RWPE1 (cell line): ENCODE measurements around the gene ECEL1.

Source experiments
- CTCF ChIA-PET: fragments of 350-600 bp; sonication (Branson Sonifier 250); formaldehyde crosslinking; extraction: SDS; loops from one replicate; lab custom pipeline; 2021; lab: Yijun Ruan, JAX
- POLR2A ChIA-PET: fragments of 400-600 bp; formaldehyde crosslinking; extraction: SDS; loops from one replicate; lab custom pipeline; 2020; ENCODE audit warnings: antibody characterized with exemption; ENCODE audit not compliant: low non-redundant PET; lab: Yijun Ruan, JAX
- DNase-seq: peaks from one replicate; pipeline ENCODE4 v3.0.0; 2012; ENCODE audit warnings: low spot score
- H3K27ac ChIP-seq: fragments of 450-650 bp; 2 replicates; pipeline ENCODE4 v1.5.1; 2017
- TF ChIP-seq, protein P1 (sequence below): fragments of 450-650 bp; conservative IDR thresholded peaks from 2 replicates; pipeline ENCODE4 v1.5.1; 2017; ENCODE audit warnings: low read depth, mild to moderate bottlenecking

ECEL1 gene

DNA sequence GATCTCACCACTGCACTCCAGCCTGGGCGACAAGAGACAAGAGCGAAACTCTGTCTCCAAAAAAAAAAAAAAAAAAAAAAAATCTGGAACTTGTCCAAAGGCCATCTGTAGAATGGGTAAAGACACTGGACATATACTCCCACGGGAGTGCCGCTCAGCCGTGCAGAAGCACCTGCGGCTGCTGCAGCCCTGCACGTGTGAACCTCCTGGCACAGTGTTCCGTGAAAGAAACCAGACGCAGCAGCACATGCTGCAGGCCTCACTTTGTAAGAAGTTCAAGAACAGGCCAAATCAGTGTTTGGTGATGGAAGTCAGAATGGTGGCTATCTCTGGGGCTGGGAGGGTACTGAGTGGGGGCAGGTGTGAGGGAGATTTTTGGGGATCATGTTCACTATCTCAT, 44.8 kb upstream of the ECEL1 start:
- ChIA-PET POLR2A (no interaction called here), CTCF (no interaction called here)
- DNase-seq: no peak
- H3K27ac ChIP-seq: no peak overlapping the region
- TF ChIP-seq, protein P1, sequence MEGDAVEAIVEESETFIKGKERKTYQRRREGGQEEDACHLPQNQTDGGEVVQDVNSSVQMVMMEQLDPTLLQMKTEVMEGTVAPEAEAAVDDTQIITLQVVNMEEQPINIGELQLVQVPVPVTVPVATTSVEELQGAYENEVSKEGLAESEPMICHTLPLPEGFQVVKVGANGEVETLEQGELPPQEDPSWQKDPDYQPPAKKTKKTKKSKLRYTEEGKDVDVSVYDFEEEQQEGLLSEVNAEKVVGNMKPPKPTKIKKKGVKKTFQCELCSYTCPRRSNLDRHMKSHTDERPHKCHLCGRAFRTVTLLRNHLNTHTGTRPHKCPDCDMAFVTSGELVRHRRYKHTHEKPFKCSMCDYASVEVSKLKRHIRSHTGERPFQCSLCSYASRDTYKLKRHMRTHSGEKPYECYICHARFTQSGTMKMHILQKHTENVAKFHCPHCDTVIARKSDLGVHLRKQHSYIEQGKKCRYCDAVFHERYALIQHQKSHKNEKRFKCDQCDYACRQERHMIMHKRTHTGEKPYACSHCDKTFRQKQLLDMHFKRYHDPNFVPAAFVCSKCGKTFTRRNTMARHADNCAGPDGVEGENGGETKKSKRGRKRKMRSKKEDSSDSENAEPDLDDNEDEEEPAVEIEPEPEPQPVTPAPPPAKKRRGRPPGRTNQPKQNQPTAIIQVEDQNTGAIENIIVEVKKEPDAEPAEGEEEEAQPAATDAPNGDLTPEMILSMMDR: no peak

DNA sequence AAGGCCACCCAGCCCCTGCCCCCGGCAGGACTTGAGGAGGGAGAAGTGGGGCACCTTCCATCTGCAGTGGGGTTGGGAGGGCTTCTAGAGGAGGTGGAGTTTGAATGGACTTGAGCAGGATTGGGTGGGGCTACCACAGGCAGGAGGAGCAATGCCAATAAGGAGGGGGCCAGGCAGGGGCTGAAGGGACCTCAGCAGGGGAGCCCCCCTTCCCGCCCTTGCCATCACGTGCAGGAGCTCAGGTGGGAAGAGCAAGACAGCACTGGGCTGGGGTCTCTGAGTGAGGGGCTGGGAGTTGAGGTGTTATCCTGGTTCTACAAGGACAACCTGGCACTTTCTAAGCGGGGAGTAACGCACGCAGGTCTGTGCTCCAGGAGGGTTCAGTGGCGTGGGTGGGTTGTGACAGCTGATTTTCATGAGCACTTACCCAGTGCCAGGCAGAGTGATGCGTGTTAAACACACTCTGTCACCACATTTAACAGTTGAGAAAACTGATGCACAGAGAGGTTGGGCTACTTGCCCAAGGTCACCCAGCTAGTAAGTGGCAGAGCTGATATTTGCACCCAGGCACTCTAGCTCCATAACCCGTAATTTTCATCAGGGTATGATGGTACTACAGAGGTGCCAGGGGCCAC, 43.1 kb upstream of the ECEL1 start:
- TF ChIP-seq, protein P1: no peak
- ChIA-PET POLR2A (no interaction called here), CTCF (no interaction called here)
- no peak overlapping the region for H3K27ac ChIP-seq
- no peak for DNase-seq

DNA sequence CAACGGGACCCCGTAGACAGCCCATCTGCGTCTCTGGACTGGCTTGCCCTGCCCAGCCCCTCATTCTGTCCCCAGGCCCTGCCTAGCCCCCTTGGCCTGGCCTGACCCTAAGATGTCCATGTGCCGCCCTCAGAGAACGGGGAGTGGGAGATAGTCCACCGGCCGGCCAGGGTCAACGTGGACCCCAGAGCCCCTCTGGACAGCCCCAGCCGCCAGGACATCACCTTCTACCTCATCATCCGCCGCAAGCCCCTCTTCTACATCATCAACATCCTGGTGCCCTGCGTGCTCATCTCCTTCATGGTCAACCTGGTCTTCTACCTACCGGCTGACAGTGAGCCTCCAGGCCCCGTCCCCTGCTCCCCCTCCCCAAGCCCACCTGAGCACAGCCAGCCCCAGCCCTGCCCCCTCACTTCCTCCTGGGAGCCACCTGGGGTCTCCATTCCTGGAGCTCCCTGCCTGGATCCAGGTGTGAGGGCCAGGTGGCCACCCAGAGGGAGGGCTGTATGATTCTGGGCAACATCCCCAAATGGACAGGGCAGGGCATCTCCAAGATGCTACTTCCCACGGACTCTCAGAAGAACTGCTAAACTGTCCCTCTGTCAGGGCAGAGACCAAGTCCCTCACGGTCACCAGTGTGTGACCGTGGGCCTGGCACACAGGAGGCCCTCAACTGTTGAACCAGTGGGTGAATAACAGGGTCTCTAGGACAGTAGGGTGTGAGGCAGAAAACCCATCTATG, 42.3 kb upstream of the ECEL1 start:
- H3K27ac ChIP-seq: no peak overlapping the region
- no peak for DNase-seq
- TF ChIP-seq, protein P1: no peak
- ChIA-PET POLR2A (no interaction called here), CTCF (no interaction called here)

DNA sequence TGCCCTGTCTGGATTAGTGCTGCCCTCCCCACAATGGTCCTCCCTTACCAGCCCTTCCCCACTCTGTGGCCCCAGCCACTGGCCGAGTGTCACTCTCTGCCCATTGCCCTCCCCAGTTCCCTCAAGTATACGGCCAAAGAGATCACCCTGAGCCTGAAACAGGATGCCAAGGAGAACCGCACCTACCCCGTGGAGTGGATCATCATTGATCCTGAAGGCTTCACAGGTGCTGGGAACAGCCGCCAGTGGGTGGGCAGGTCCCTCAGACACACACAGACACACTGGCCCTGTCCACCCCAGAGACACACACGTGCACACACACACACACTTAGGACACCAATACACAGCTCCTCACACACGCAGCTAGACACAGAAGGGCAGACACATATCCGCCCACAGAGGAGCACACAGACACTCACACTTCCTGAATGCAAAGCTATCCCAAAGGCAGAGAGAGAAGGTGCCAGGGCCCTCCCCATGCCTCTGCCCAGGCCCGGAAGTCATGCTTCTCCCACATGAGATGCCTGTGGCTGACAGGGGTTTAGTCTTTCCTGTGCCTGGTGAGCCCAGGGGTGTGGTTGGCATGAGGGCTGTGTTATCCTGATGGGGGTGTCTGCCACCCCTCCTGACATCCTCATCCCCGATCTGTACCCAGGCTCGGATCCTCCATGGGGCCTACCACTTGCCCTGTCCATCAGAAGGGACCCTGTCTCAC, 41.3 kb upstream of the ECEL1 start:
- POLR2A ChIA-PET: no interaction called here
- CTCF ChIA-PET: no interaction called here
- TF ChIP-seq, protein P1: no peak
- no peak for DNase-seq
- no peak overlapping the region for H3K27ac ChIP-seq

DNA sequence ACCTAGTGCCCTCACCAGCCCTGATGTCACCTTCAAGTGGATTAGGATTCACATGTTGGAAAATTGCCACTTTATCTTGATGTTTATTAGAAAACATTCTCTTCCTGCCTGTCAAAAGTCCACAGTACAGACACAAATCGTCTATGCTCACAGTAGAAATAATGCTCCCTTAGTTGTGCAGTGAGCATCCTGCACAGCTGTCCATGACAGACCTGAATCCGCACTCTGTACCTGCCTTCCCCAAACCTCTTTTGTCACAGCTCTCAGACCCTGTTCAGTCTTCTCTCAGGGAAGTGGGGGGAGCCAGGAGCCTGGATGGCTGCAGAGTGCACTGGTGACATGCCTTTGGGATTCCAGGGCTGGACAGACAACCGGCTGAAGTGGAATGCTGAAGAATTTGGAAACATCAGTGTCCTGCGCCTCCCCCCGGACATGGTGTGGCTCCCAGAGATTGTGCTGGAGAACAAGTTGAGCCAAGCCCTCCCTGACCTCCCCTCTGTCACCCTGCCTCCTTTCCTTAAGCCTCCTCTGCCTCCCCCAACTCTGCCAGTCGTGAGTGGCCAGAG, 40.4 kb upstream of the ECEL1 start:
- H3K27ac ChIP-seq: no peak overlapping the region
- no peak for DNase-seq
- POLR2A ChIA-PET: no interaction called here
- TF ChIP-seq, protein P1: no peak
- CTCF ChIA-PET: no interaction called here

DNA sequence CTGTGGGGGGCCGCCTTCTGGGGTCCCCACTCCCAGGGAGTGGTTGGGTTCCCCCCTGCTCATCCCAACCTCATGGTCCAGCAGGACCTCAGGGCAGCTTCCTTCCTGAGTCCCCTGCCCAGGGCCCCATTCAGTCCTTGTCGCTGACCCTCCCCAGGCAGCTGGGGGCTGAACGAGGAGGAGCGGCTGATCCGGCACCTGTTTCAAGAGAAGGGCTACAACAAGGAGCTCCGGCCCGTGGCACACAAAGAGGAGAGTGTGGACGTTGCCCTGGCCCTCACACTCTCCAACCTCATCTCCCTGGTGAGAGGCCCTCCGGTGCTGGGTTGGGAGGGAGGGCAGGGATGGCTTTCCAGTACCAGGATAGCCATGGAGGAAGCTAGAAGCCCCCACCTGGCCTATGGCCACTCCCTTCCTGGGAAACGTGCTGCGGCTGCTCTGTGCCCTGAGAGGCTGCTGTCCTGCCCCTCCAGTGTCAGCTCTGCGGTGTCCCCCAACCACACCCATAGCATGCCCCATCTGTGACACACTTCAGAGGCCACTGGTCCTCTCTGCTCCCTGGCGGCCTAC, 38.8 kb upstream of the ECEL1 start:
- TF ChIP-seq, protein P1: no peak
- CTCF ChIA-PET: interaction anchor here (0.6 kb wide), 1 partner anchor 113 kb away, joined by 3 read pairs; no protein-coding TSS in a partner anchor

More for the DNA sequence above, 38.8 kb upstream of the ECEL1 start:
- no peak overlapping the region for H3K27ac ChIP-seq
- DNase-seq: no peak
- POLR2A ChIA-PET: no interaction called here
